ENCODE results near the gene SPESP1. TPM values are rescaled to one million over a fixed set of nuclear protein-coding genes. Genes with fewer than 3 reads are reported as not detected.

The SPESP1 gene
- total and polyA plus RNA-seq, 2 donors (not counting 1 experiment from before 2014, with no cell fraction given) = 0.13 to 1.1 TPM

GRCh38 chr15:68989541-68990230, 59.4 kb downstream of the SPESP1 start:
- H2AFZ ChIP-seq (ENCODE audit: insufficient read depth, low read depth, low read length, poor library complexity, severe bottlenecking) = no peak overlapping the region
- WGBS (ENCODE audit: insufficient coverage) = 100% methylated on average over 2 of the region's 2 CpGs
- no peak for DNase-seq
- Mint-ChIP-seq H3K9me3 (ENCODE audit: insufficient read depth) (no peaks in the 10 kb centered on the region), H3K27me3 (peaks cover 25% of the 10 kb centered on the region), H3K4me1 (no peaks in the 10 kb centered on the region), H3K4me3 (no peak overlapping the region), H3K27ac (no peak overlapping the region)
- no peaks in the 10 kb centered on the region for H3K27me3 ChIP-seq (replicated peaks in 1 of 4; ENCODE audit: control extremely low read depth in 1 of 4, control insufficient read depth in 3 of 4, insufficient read depth in 4 of 4, low read length in 3 of 4)
- intact Hi-C loops (cut with micrococcal nuclease) = no loop called here
- no peaks in the 10 kb centered on the region for H3K9me3 ChIP-seq (ENCODE audit: control extremely low read depth in 1 of 3, control insufficient read depth in 2 of 3, insufficient read depth in 1 of 3, low read length in 2 of 3)
- H3K36me3 ChIP-seq (replicated peaks in 1 of 2; ENCODE audit: control extremely low read depth in 1 of 2, control insufficient read depth in 1 of 2, extremely low read depth in 1 of 2, insufficient read depth in 2 of 2, low read length in 1 of 2) = no peaks in the 10 kb centered on the region
- no peak overlapping the region for H3K4me2 ChIP-seq (replicated peaks; ENCODE audit: low read depth, low read length, poor library complexity, severe bottlenecking)
- ChIA-PET CTCF (no interaction called here), POLR2A (no interaction called here)
- H4K20me1 ChIP-seq (ENCODE audit: control insufficient read depth, insufficient read depth, low read length, poor library complexity, severe bottlenecking) = no peaks in the 10 kb centered on the region
- ATAC-seq (ENCODE audit: low read depth) = no peak
- TF ChIP-seq CTCF (IDR thresholded peaks at IDR 0.05) (no peak), EZH2 (IDR thresholded peaks at IDR 0.05; ENCODE audit: borderline replicate concordance, insufficient read depth, low read depth, low read length, poor library complexity, severe bottlenecking) (no peak)
- no peak overlapping the region for H3K4me3 ChIP-seq (ENCODE audit: control extremely low read depth in 1 of 5, extremely low read depth in 1 of 5, insufficient read depth in 1 of 5, low read depth in 2 of 5, low read length in 4 of 5)
- H3K79me2 ChIP-seq (ENCODE audit: control insufficient read depth, insufficient read depth, low read length) = no peaks in the 10 kb centered on the region
- H3K9ac ChIP-seq (ENCODE audit: low read length) = no peak overlapping the region
- H3K27ac ChIP-seq (ENCODE audit: low read length in 2 of 2) = no peak overlapping the region
- H3K4me1 ChIP-seq (ENCODE audit: control insufficient read depth in 2 of 2, insufficient read depth in 2 of 2, low read length in 2 of 2) = no peaks in the 10 kb centered on the region

- TF ChIP-seq CTCF (IDR thresholded peaks at IDR 0.05) (no peak), EZH2 (IDR thresholded peaks at IDR 0.05; ENCODE audit: borderline replicate concordance, insufficient read depth, low read depth, low read length, poor library complexity, severe bottlenecking) (no peak)
- no peak for ATAC-seq (ENCODE audit: low read depth)
- no peaks in the 10 kb centered on the region for H3K27me3 ChIP-seq (replicated peaks in 1 of 4; ENCODE audit: control extremely low read depth in 1 of 4, control insufficient read depth in 3 of 4, insufficient read depth in 4 of 4, low read length in 3 of 4)
Measured at GRCh38 chr15:68990231-68990991, 60.1 kb downstream of the SPESP1 start.

More at GRCh38 chr15:68990231-68990991, 60.1 kb downstream of the SPESP1 start:
- Histone ChIP-seq H3K4me3 (ENCODE audit: control extremely low read depth in 1 of 5, extremely low read depth in 1 of 5, insufficient read depth in 1 of 5, low read depth in 2 of 5, low read length in 4 of 5) (no peak overlapping the region), H2AFZ (ENCODE audit: insufficient read depth, low read depth, low read length, poor library complexity, severe bottlenecking) (no peak overlapping the region), H3K9ac (ENCODE audit: low read length) (no peak overlapping the region), H3K4me2 (replicated peaks; ENCODE audit: low read depth, low read length, poor library complexity, severe bottlenecking) (no peak overlapping the region), H3K79me2 (ENCODE audit: control insufficient read depth, insufficient read depth, low read length) (no peaks in the 10 kb centered on the region), H3K4me1 (ENCODE audit: control insufficient read depth in 2 of 2, insufficient read depth in 2 of 2, low read length in 2 of 2) (no peaks in the 10 kb centered on the region), H4K20me1 (ENCODE audit: control insufficient read depth, insufficient read depth, low read length, poor library complexity, severe bottlenecking) (no peaks in the 10 kb centered on the region), H3K27ac (ENCODE audit: low read length in 2 of 2) (no peak overlapping the region), H3K36me3 (replicated peaks in 1 of 2; ENCODE audit: control extremely low read depth in 1 of 2, control insufficient read depth in 1 of 2, extremely low read depth in 1 of 2, insufficient read depth in 2 of 2, low read length in 1 of 2) (no peaks in the 10 kb centered on the region), H3K9me3 (ENCODE audit: control extremely low read depth in 1 of 3, control insufficient read depth in 2 of 3, insufficient read depth in 1 of 3, low read length in 2 of 3) (no peaks in the 10 kb centered on the region)
- Mint-ChIP-seq H3K27me3 (peaks cover 25% of the 10 kb centered on the region), H3K9me3 (ENCODE audit: insufficient read depth) (no peaks in the 10 kb centered on the region), H3K4me3 (no peak overlapping the region), H3K4me1 (no peaks in the 10 kb centered on the region), H3K27ac (no peak overlapping the region)
- CTCF ChIA-PET = no interaction called here
- DNase-seq = no peak
- intact Hi-C loops (cut with micrococcal nuclease) = no loop called here
- WGBS (ENCODE audit: insufficient coverage) = 83% methylated on average over 6 of the region's 7 CpGs
- POLR2A ChIA-PET = no interaction called here

Data from B cell (primary cell).